Prostate gland (tissue), 2 donors: ENCODE results near the gene CHTOP.

Experiments
- CTCF ChIP-seq, 4 experiments: fragments of 200-600 bp in 2 of 4; fragments of 450-650 bp in 2 of 4; sonication (generic) in 2 of 4; IDR thresholded peaks; 1 replicate in 3 of 4; 2 replicates in 1 of 4; pipeline ENCODE4 v1.5.1; 2016 to 2019; ENCODE audit warnings: antibody characterized with exemption in 4 of 4, mild to moderate bottlenecking in 2 of 4, moderate library complexity in 2 of 4
- POLR2A ChIP-seq: fragments of 450-650 bp; IDR thresholded peaks from one replicate; pipeline ENCODE4 v1.6.1; 2016; ENCODE audit warnings: antibody characterized with exemption, mild to moderate bottlenecking

GRCh38 chr1:153669606-153670005, 35.7 kb downstream of the CHTOP start:
- TF ChIP-seq POLR2A (no peak), CTCF (IDR thresholded peaks at IDR 0.05) (no peak)
